ENCODE data around the gene FARS2. TPM values are rescaled to one million over a fixed set of nuclear protein-coding genes. Genes with fewer than 3 reads are reported as not detected.

Gene FARS2
- total and polyA plus RNA-seq, 9 of the 15 experiments (the other 6 are each of a cell fraction or from before 2014, with no cell fraction given) = 16.5 to 62.2 (median 27.0) TPM

DNA sequence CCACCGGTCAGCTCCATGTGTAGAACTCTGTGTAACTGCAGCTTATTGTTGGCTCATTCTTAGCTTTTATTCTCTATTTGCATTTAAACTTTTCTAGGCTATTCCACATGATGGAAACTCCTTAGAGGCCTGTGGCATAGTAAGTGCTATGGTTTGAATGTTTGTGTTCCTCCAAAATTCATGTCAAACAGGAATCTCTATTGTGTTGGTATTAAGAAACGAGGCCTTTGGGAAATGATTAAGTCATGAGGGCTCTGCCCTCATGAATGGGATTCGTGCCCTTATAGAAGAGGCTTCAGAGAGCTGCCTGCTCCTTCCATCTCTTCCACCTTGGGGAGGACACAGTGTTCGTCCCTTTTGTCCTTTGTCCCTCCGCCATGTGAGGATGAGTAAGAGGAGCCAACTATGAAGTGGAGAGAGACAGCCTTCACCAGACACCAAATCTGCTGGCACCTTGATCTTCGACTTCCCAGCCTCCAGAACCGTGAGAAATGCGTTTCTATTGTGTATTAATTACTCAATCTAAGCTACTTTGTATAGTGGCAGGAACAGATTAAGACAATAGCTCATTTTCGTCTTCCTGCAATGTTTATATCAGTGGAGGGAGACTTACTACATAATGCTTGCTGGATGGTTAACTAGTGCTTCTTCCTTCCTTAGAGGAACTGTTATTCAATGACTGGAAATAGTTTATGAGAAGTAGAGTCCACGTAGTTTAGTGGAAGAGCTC is 361.1 kb downstream of the FARS2 start:
- in situ Hi-C loops (cut with MboI) = no loop called here

DNA sequence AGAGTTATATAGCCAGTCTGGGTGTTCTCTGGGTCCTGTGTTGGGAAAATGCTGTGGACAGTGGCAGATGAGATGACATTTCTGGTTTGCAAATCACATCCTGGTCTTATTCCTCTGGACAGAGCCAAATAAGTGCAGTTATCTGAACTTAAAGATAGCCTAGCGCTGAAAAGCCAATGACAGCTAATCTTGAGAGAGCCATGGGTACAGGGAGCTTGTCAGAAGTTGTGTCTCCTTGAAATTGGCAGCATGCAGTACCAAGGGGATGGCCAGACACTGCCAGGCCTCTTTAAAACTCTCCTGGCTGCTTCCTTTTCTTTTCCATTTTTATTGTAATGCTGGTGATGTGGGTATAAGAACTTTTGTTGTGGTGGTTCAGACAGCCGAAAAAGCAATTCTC is 362.5 kb downstream of the FARS2 start:
- BruUV-seq (replicated peaks) = no TSS peak
- WGBS (ENCODE audit: insufficient coverage, low coverage, missing lambda C conversion rate) = 44% methylated on average over 2 of the region's 2 CpGs
- no peaks in the 10 kb centered on the region for H4K20me1 ChIP-seq (replicated peaks; ENCODE audit: control insufficient read depth, insufficient read depth, low read length)
- no peaks in the 10 kb centered on the region for H3K27me3 ChIP-seq (ENCODE audit: control insufficient read depth in 2 of 2, insufficient read depth in 2 of 2, low read length in 2 of 2)
- no peaks in the 10 kb centered on the region for H3K9me3 ChIP-seq (replicated peaks; ENCODE audit: control insufficient read depth, insufficient read depth, low read depth, low read length)
- in situ Hi-C loops (cut with MboI) (no loop called here), intact Hi-C loops (cut with micrococcal nuclease) (no loop called here)
- no peak for FAIRE-seq
- no peak overlapping the region for H3K9ac ChIP-seq (ENCODE audit: insufficient read depth in 1 of 2, low read depth in 2 of 2, low read length in 2 of 2)
- ATAC-seq = no peak
- POLR2A ChIA-PET = interaction anchor here (0.7 kb wide), 1 partner anchor 19 kb away, joined by 3 read pairs; no protein-coding TSS in a partner anchor
- DNase-seq (ENCODE audit: extremely low read depth in 1 of 4, low spot score in 3 of 4) = no peak
- CTCF ChIA-PET (ENCODE audit: low intra/inter-chr PET ratio) = no interaction called here
- H3K4me2 ChIP-seq (ENCODE audit: insufficient read depth, low read length) = no peak overlapping the region
- no peaks in the 10 kb centered on the region for H3K36me3 ChIP-seq (ENCODE audit: control insufficient read depth, insufficient read depth, low read length)
- no peaks in the 10 kb centered on the region for H3K4me1 ChIP-seq (replicated peaks in 1 of 2; ENCODE audit: control insufficient read depth in 2 of 2, insufficient read depth in 2 of 2, low read length in 2 of 2)
- no peak overlapping the region for H3K4me3 ChIP-seq
- no peak overlapping the region for H3K27ac ChIP-seq (ENCODE audit: extremely low read depth, low read depth, low read length)
- H3K79me2 ChIP-seq (ENCODE audit: control insufficient read depth, insufficient read depth, low read length) = no peaks in the 10 kb centered on the region
- H2AFZ ChIP-seq (ENCODE audit: low read depth, low read length) = no peak overlapping the region
- H3K9me1 ChIP-seq (ENCODE audit: control insufficient read depth, insufficient read depth, low read length) = no peaks in the 10 kb centered on the region
- no peak for TF ChIP-seq SOX6 (IDR thresholded peaks at IDR 0.05)
- TF ChIP-seq, protein P1, sequence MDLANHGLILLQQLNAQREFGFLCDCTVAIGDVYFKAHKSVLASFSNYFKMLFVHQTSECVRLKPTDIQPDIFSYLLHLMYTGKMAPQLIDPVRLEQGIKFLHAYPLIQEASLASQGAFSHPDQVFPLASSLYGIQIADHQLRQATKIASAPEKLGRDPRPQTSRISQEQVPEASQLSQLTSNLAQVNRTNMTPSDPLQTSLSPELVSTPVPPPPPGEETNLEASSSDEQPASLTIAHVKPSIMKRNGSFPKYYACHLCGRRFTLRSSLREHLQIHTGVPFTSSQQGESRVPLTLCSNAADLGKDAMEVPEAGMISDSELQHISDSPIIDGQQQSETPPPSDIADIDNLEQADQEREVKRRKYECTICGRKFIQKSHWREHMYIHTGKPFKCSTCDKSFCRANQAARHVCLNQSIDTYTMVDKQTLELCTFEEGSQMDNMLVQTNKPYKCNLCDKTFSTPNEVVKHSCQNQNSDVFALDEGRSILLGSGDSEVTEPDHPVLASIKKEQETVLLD (IDR thresholded peaks at IDR 0.05) = no peak
- TF ChIP-seq ATF7 (IDR thresholded peaks at IDR 0.05) = no peak
- no peak for TF ChIP-seq KAT8 (IDR thresholded peaks at IDR 0.05; ENCODE audit: low read depth)
- TF ChIP-seq CBFB (CRISPR knock-in tag; IDR thresholded peaks at IDR 0.05) = no peak
- TF ChIP-seq HOXB6 (CRISPR knock-in tag; IDR thresholded peaks at IDR 0.05; ENCODE audit: borderline replicate concordance) = no peak
- TF ChIP-seq CCAR2 (IDR thresholded peaks at IDR 0.05; ENCODE audit: low read depth, low read length) = no peak
- no peak for TF ChIP-seq BRD4 (IDR thresholded peaks at IDR 0.05)
- TF ChIP-seq SIRT6 (IDR thresholded peaks at IDR 0.05; ENCODE audit: low read depth, low read length) = no peak
- no peak for TF ChIP-seq ZNF586 (CRISPR knock-in tag; conservative IDR thresholded peaks at IDR 0.05)
- no peak for TF ChIP-seq POLR3A (IDR thresholded peaks at IDR 0.05; ENCODE audit: borderline replicate concordance, extremely low read depth, insufficient read depth, insufficient read length)

More for the DNA sequence above, 361.1 kb downstream of the FARS2 start:
- no peaks in the 10 kb centered on the region for H3K4me1 ChIP-seq (replicated peaks in 1 of 2; ENCODE audit: control insufficient read depth in 2 of 2, insufficient read depth in 2 of 2, low read length in 2 of 2)
- TF ChIP-seq KLF10 (CRISPR knock-in tag; IDR thresholded peaks at IDR 0.05) (no peak), EGR1 (conservative IDR thresholded peaks at IDR 0.05) (no peak), SNRNP70 (optimal IDR thresholded peaks at IDR 0.05; ENCODE audit: low read depth, low read length) (no peak), ARID2 (IDR thresholded peaks at IDR 0.05) (no peak), KDM2B (CRISPR knock-in tag; IDR thresholded peaks at IDR 0.05) (no peak), NR3C1 (CRISPR knock-in tag; IDR thresholded peaks at IDR 0.05) (no peak), HNRNPUL1 (IDR thresholded peaks at IDR 0.05; ENCODE audit: low read length) (no peak), GATAD2A (IDR thresholded peaks at IDR 0.05) (no peak), SP1 (CRISPR knock-in tag; IDR thresholded peaks at IDR 0.05) (no peak), XRCC3 (IDR thresholded peaks at IDR 0.05) (no peak), ZC3H8 (IDR thresholded peaks at IDR 0.05) (no peak), TBP (optimal IDR thresholded peaks at IDR 0.05; ENCODE audit: low read depth, low read length) (no peak), FOXM1 (IDR thresholded peaks at IDR 0.05; ENCODE audit: low read depth) (no peak), FOXM1 (CRISPR knock-in tag; IDR thresholded peaks at IDR 0.05; ENCODE audit: low read depth) (no peak)
- DNase-seq (ENCODE audit: extremely low read depth in 1 of 4, low spot score in 3 of 4) (no peak), FAIRE-seq (no peak), ATAC-seq (no peak)
- BruUV-seq (replicated peaks) = no TSS peak
- 37% methylated on average over 10 of the region's 10 CpGs for WGBS (ENCODE audit: insufficient coverage, low coverage, missing lambda C conversion rate)
- CTCF ChIA-PET (ENCODE audit: low intra/inter-chr PET ratio) = no interaction called here
- H3K27me3 ChIP-seq (ENCODE audit: control insufficient read depth in 2 of 2, insufficient read depth in 2 of 2, low read length in 2 of 2) = no peaks in the 10 kb centered on the region
- H3K4me2 ChIP-seq (ENCODE audit: insufficient read depth, low read length) = no peak overlapping the region
- POLR2A ChIA-PET = interaction anchor here (0.5 to 1.1 kb wide), 2 partner anchors 50 to 489 kb away, joined by 3 to 5 read pairs; no protein-coding TSS in a partner anchor
- no peaks in the 10 kb centered on the region for H3K9me3 ChIP-seq (replicated peaks; ENCODE audit: control insufficient read depth, insufficient read depth, low read depth, low read length)
- H3K27ac ChIP-seq (ENCODE audit: extremely low read depth, low read depth, low read length) = no peak overlapping the region
- H2AFZ ChIP-seq (ENCODE audit: low read depth, low read length) = no peak overlapping the region
- H3K9me1 ChIP-seq (ENCODE audit: control insufficient read depth, insufficient read depth, low read length) = no peaks in the 10 kb centered on the region
- H3K9ac ChIP-seq (ENCODE audit: insufficient read depth in 1 of 2, low read depth in 2 of 2, low read length in 2 of 2) = no peak overlapping the region
- H3K4me3 ChIP-seq = no peak overlapping the region
- H3K79me2 ChIP-seq (ENCODE audit: control insufficient read depth, insufficient read depth, low read length) = no peaks in the 10 kb centered on the region
- no peaks in the 10 kb centered on the region for H4K20me1 ChIP-seq (replicated peaks; ENCODE audit: control insufficient read depth, insufficient read depth, low read length)
- H3K36me3 ChIP-seq (ENCODE audit: control insufficient read depth, insufficient read depth, low read length) = no peaks in the 10 kb centered on the region
- intact Hi-C loops (cut with micrococcal nuclease) = no loop called here
